Transverse colon (tissue), 4 donors: Measurements from ENCODE around the gene RAE1. TPM values are rescaled to one million over a fixed set of nuclear protein-coding genes. Genes with fewer than 3 reads are reported as not detected.

Experiments used
- DNase-seq: peaks from one replicate; pipeline ENCODE4 v3.0.0-alpha.2; 2019
- H3K27ac ChIP-seq, 4 donors: fragments of 200-600 bp; sonication (generic); 2 replicates each; pipeline ENCODE4 v1.5.1; 2016 to 2018; ENCODE audit warnings: inconsistent platforms in 4 of 4
- H3K27me3 ChIP-seq: fragments of 200-600 bp; sonication (generic); 2 replicates; pipeline ENCODE4 v1.5.1; 2017; ENCODE audit warnings: inconsistent platforms
- H3K36me3 ChIP-seq, 4 donors: fragments of 200-600 bp; sonication (generic); 2 replicates each; pipeline ENCODE4 v1.5.1; 2017 to 2019; ENCODE audit warnings: inconsistent platforms in 4 of 4
- H3K4me1 ChIP-seq, 4 donors: fragments of 200-600 bp; sonication (generic); 2 replicates each; pipeline ENCODE4 v1.5.1; 2017 to 2020; ENCODE audit warnings: inconsistent platforms in 4 of 4
- H3K4me3 ChIP-seq, 4 donors: fragments of 200-600 bp; sonication (generic); 1 replicate in 1 of 4; 2 replicates in 3 of 4; pipeline versions ENCODE4 v1.5.1 to v1.6.1; 2017 to 2019; ENCODE audit warnings: inconsistent platforms in 4 of 4
- H3K9me3 ChIP-seq, 2 donors: fragments of 200-600 bp; sonication (generic); 2 replicates each; pipeline ENCODE4 v1.5.1; 2017 to 2019; ENCODE audit warnings: inconsistent platforms in 2 of 2
- EP300 ChIP-seq: sonication (generic); formaldehyde crosslinking; IDR thresholded peaks from one replicate; pipeline ENCODE4 v1.6.1; 2017; ENCODE audit warnings: antibody characterized with exemption, low read depth
- POLR2A ChIP-seq: fragments of 450-650 bp; IDR thresholded peaks from one replicate; pipeline ENCODE4 v1.6.1; 2016; ENCODE audit warnings: antibody characterized with exemption, mild to moderate bottlenecking, moderate library complexity
- POLR2AphosphoS5 ChIP-seq, 3 donors: sonication (generic); formaldehyde crosslinking; IDR thresholded peaks; one replicate each; pipeline ENCODE4 v1.6.1; 2016; ENCODE audit warnings: antibody characterized with exemption in 3 of 3
- WGBS, 2 donors: methylation state at CpG; one replicate each; pipeline ENCODE4 v1.1.5; 2018; ENCODE audit warnings: low coverage in 1 of 2; 5-methylcytosine and 5-hydroxymethylcytosine counted together
- in situ Hi-C, 4 donors: fragments of 200-750 bp; cut with MboI; loops; one replicate each; pipeline versions ENCODE4 v1.15.0 to v1.15.1; 2017; ENCODE audit warnings: low sequenced_read_pairs in 3 of 4, low pct_ligation_motif_present in 1 of 4, low pct_unique_long_range_greater_than_20kb in 1 of 4
- intact Hi-C: fragments of 100-400 bp; cut with DNase I; formaldehyde crosslinking; loops from one replicate; pipeline ENCODE4 v1.15.1; 2023; ENCODE audit warnings: low total_unique reads
- total RNA-seq, 4 donors: library from RNA; depleted of rRNA; stranded (reverse); fragments of >200 nt; gene quantifications; one replicate each; pipeline ENCODE4 v1.1.0, GENCODE V29; 2016
- TF ChIP-seq, protein P1 (sequence below), 5 experiments: fragments of 200-600 bp in 3 of 5; fragments of 450-650 bp in 2 of 5; sonication (generic) in 3 of 5; IDR thresholded peaks; 1 replicate in 2 of 5; 2 replicates in 3 of 5; pipeline ENCODE4 v1.5.1; 2016 to 2017; ENCODE audit warnings: antibody characterized with exemption in 5 of 5, inconsistent platforms in 3 of 5, mild to moderate bottlenecking in 2 of 5, moderate library complexity in 1 of 5

RAE1 gene
- total RNA-seq, 4 donors from 2014 or later = 5.6 to 29.9 (median 15.2) TPM

DNA sequence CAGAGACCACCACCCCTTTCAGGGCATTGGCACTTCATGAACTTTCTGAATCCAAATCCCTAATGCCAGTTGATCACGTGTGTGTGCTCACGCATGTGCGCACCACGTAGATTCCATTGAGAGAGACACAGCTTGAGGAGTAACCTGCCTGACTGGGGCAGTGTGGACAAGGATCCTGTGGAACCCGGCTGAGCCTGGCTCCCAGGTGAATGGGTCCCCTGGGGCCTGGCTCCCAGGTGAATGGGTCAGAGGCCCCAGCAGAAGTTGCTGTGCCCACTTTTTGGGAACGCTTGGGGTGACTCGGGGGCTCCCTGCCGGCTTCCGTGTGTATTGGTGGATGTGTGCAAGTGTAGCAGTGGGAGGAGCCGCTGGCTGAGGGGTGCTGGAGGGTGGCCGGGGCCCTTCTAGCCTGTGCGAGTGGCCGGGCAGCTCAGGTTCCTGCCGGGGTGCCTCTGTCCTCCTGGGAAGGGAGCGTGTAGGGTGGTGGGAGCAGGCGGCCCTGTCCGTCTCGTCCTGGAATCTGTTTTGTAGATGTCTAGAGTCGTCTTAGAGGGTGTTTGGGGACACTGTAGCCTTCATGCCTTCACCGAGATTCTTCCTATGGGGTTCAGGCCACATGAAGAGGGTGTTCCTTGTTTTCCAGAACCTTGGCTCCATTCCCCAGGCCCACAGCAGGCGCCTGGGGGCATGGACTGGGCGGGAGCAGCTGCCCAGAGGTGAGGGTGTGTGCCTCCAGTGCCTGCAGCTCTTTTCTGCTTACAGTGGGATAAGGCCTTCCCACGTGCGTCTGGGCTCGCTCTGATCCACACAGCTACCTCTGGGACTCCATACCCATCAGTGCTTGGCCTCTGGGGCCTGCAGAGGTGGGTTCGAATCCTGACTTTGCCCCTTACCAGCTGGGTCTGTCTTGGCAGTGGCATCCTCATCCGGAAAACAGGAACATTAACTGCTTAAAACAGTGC, 43.3 kb downstream of the RAE1 start:
- Histone ChIP-seq H3K36me3 (no peaks in the 10 kb centered on the region), H3K27me3 (no peaks in the 10 kb centered on the region), H3K9me3 (no peaks in the 10 kb centered on the region), H3K27ac (peak overlapping the region; percentile 92 to 95 (median 93)), H3K4me1 (peaks cover 40 to 90% (median 69%) of the 10 kb centered on the region in 4 donors), H3K4me3 (peak overlapping the region in 1 of 4 donors; percentile 7)
- TF ChIP-seq EP300 (no peak), POLR2A (no peak)
- TF ChIP-seq, protein P1, sequence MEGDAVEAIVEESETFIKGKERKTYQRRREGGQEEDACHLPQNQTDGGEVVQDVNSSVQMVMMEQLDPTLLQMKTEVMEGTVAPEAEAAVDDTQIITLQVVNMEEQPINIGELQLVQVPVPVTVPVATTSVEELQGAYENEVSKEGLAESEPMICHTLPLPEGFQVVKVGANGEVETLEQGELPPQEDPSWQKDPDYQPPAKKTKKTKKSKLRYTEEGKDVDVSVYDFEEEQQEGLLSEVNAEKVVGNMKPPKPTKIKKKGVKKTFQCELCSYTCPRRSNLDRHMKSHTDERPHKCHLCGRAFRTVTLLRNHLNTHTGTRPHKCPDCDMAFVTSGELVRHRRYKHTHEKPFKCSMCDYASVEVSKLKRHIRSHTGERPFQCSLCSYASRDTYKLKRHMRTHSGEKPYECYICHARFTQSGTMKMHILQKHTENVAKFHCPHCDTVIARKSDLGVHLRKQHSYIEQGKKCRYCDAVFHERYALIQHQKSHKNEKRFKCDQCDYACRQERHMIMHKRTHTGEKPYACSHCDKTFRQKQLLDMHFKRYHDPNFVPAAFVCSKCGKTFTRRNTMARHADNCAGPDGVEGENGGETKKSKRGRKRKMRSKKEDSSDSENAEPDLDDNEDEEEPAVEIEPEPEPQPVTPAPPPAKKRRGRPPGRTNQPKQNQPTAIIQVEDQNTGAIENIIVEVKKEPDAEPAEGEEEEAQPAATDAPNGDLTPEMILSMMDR (IDR thresholded peaks at IDR 0.05) = peak in 1 of 5 experiments; percentile 22
- in situ Hi-C loops = loop anchor here in 2 of 4 donors (25.0 kb wide), 3 partner anchors 193 to 818 kb away; partner anchors contain the start of gene ZBP1 (in 1 of the 2)
- no peak for DNase-seq
- 69% methylated on average over 27 of the region's 27 CpGs; no CpG with 5 or more reads in 1 of the 2 donors for whole genome bisulfite sequencing, 2 donors
- intact Hi-C loops = loop anchor here (5.0 kb wide), 2 partner anchors 48 to 88 kb away; no protein-coding TSS in a partner anchor

DNA sequence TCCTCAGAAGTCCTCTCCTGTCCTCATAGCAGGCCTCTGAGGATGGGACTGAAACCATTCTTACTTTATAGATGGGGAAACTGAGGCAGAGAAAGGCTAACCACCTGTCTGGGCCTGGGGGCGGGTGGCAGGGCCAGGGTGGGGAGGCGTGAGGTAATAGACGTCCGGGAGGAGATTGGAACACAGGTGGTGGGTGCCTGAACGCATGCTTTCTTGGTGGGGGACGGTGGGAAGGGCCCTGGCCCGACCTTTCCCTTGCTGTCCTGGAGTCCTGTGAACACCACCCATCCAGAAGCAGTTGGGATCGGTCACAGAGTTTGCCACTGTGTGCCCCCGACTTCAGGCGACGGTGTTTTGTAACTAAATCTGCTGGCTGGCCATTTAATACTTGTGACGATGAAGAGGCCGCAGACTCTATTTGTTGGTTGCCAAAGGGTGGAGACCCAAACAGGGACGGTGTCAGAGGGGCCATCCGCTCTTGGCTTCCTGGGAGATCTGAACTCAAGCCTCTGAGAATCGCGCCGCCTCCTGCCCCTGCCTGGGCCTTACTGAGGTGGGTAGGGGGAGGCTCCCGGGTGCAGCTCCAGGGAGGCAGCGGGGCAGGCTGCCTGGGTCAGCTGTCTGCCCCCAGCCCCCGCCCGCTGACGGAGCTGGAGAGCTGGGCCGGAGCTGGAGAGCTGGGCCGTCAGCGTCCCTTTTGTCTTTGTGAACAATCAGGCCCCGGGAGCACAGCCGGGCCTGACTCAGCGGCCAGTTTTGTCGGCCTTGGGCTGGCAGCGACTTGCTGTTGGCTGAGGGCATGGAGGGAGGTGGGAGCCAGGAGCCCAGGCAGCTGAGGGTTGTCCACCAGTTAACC, 44.3 kb downstream of the RAE1 start:
- Histone ChIP-seq H3K4me3 (no peak overlapping the region), H3K36me3 (no peaks in the 10 kb centered on the region), H3K9me3 (no peaks in the 10 kb centered on the region), H3K4me1 (peaks cover 38 to 90% (median 70%) of the 10 kb centered on the region in 4 donors), H3K27me3 (no peaks in the 10 kb centered on the region), H3K27ac (peak overlapping the region; percentile 92 to 95 (median 93))
- TF ChIP-seq POLR2AphosphoS5 (IDR thresholded peaks at IDR 0.05) (peak in 1 of 3 donors; percentile 21), EP300 (no peak)
- intact Hi-C loops (loop anchor here (5.0 kb wide), 2 partner anchors 47 to 87 kb away; no protein-coding TSS in a partner anchor), in situ Hi-C loops (loop anchor here in 2 of 4 donors (25.0 kb wide), 3 partner anchors 192 to 817 kb away; partner anchors contain the start of gene ZBP1 (in 1 of the 2))
- 73% methylated on average over 30 of the region's 31 CpGs; no CpG with 5 or more reads in 1 of the 2 donors for WGBS, 2 donors
- peak; percentile 38 for DNase-seq

DNA sequence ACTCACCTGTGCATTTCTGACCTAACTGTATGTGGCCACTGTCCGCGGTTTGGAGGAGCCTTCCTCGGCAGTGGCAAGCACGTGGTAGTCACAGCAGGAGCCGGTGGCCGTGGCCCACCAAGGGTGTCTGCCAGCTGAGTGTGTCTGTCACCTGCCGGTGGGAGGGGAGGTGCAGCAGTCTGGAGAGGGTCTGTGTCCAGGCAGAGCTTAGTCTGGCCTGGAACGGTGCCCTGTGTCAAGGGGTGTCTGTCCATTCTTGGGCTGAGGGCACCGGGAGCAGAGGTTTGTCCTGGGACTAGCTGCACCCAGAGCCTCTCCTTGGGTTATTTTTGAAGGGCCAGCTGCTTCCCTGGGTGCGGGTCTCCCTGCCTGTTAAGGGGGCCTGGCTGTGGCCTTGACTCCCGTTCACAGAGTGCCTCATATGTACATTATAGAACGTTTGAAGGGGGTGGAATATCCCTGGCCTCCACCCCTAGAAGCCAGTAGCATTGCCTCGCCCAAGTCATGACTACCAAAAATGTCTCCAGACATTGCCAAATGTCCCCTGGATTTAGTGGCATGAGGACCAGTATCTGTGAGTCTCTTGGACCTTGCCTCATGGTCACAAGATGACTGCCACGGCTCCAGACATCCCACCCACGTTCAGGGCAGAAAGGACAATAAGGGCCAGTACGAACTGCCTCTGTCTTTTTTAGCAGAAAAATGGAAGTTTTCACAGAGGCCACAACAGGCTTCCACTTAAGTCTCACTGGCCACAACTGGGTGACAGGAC, 45.3 kb downstream of the RAE1 start:
- H3K27me3 ChIP-seq = no peaks in the 10 kb centered on the region
- DNase-seq = no peak
- in situ Hi-C loops (loop anchor here in 2 of 4 donors (25.0 kb wide), 3 partner anchors 191 to 816 kb away; partner anchors contain the start of gene ZBP1 (in 1 of the 2)), intact Hi-C loops (loop anchor here (5.0 kb wide), 2 partner anchors 46 to 86 kb away; no protein-coding TSS in a partner anchor)
- H3K4me1 ChIP-seq = peaks cover 32 to 94% (median 72%) of the 10 kb centered on the region in 4 donors
- no peak overlapping the region for H3K4me3 ChIP-seq
- 95% methylated on average over 15 of the region's 16 CpGs; no CpG with 5 or more reads in 1 of the 2 donors for WGBS, 2 donors
- TF ChIP-seq EP300 = no peak
- TF ChIP-seq POLR2A = no peak
- TF ChIP-seq POLR2AphosphoS5 (IDR thresholded peaks at IDR 0.05) = no peak
- TF ChIP-seq, protein P1 (IDR thresholded peaks at IDR 0.05) = no peak
- no peaks in the 10 kb centered on the region for H3K36me3 ChIP-seq
- H3K27ac ChIP-seq = peak overlapping the region; percentile 92 to 95 (median 93)
- no peaks in the 10 kb centered on the region for H3K9me3 ChIP-seq
